ENCODE data around the gene PSMD11. TPM values are rescaled to one million over a fixed set of nuclear protein-coding genes. Genes with fewer than 3 reads are reported as not detected.

PSMD11 gene
- total and polyA plus RNA-seq, 2 of the 8 experiments (the other 6 are each of a cell fraction or from before 2014, with no cell fraction given): 68.4 to 171 TPM

DNA sequence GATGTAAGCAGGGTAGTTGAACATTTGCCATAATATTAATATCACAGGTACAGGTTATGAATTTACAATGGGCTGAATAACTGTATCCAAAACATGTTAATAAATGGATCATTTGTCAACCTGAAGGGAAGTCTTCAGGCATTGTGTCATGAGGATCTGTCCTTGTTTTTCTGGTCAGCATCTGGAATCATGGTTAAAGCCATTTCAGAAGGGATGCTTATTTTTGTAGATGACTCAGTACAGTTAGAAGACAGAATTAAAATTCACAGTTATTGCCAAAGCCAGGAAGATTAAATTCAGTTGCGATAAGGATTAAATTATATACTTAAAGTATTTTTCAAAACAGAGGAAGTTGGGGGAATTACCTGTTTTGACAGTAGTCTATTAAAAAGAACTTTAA lies 8.0 kb downstream of the PSMD11 start:
- Histone ChIP-seq H3K9ac (replicated peaks in 1 of 4; ENCODE audit: extremely low read depth in 1 of 4, low read depth in 3 of 4, low read length in 3 of 4) (no peak overlapping the region), H3K56ac (replicated peaks; ENCODE audit: insufficient read length, low read depth, low read length) (no peak overlapping the region), H3K27me3 (replicated peaks in 1 of 4; ENCODE audit: control insufficient read depth in 3 of 4, extremely low read depth in 1 of 4, insufficient read depth in 3 of 4, low read length in 3 of 4) (no peaks in the 10 kb centered on the region), H3K4me2 (ENCODE audit: insufficient read depth in 1 of 2, low read depth in 2 of 2, low read length in 2 of 2) (no peak overlapping the region), H4K91ac (replicated peaks; ENCODE audit: insufficient read length, low read length) (no peak overlapping the region), H2BK5ac (ENCODE audit: low read depth, low read length) (no peak overlapping the region), H3K9me3 (ENCODE audit: insufficient read depth in 2 of 2, low read depth in 1 of 2, low read length in 1 of 2) (no peaks in the 10 kb centered on the region), H3K14ac (ENCODE audit: insufficient read length) (no peak overlapping the region), H4K20me1 (replicated peaks in 1 of 2; ENCODE audit: control insufficient read depth in 1 of 2, insufficient read depth in 2 of 2, low read length in 2 of 2) (peaks cover 0 to 1% of the 10 kb centered on the region in 2 experiments), H3K4ac (replicated peaks; ENCODE audit: insufficient read length, low read depth, low read length) (no peak overlapping the region), H3K4me1 (replicated peaks in 1 of 4; ENCODE audit: control insufficient read depth in 3 of 4, insufficient read depth in 4 of 4, low read length in 3 of 4) (no peaks in the 10 kb centered on the region), H3K79me2 (ENCODE audit: control insufficient read depth in 1 of 2, insufficient read depth in 2 of 2, low read length in 2 of 2) (peaks cover 0 to 77% of the 10 kb centered on the region in 2 experiments; a peak in 2 of 4 replicates), H3K18ac (ENCODE audit: extremely low read depth, low read length) (no peak overlapping the region), H2BK20ac (ENCODE audit: low read length) (no peak overlapping the region), H4K8ac (ENCODE audit: extremely low read depth, insufficient read depth, low read length) (no peak overlapping the region), H4K5ac (ENCODE audit: insufficient read length, low read depth, low read length) (no peak overlapping the region), H3K79me1 (ENCODE audit: low read depth, low read length) (no peaks in the 10 kb centered on the region), H2BK120ac (replicated peaks; ENCODE audit: low read depth, low read length) (no peak overlapping the region), H3K4me3 (ENCODE audit: extremely low read depth in 1 of 4, insufficient read depth in 2 of 4, low read depth in 3 of 4, low read length in 4 of 4) (no peak overlapping the region), H2AK5ac (ENCODE audit: low read depth, low read length) (no peak overlapping the region), H3K36me3 (ENCODE audit: control insufficient read depth in 2 of 4, insufficient read depth in 4 of 4, low read length in 3 of 4) (peaks cover 8 to 76% (median 52%) of the 10 kb centered on the region in 4 experiments; a peak in 7 of 8 replicates), H2AFZ (ENCODE audit: low read length) (no peak overlapping the region), H2BK12ac (ENCODE audit: low read depth, low read length) (no peak overlapping the region), H2BK15ac (ENCODE audit: low read length) (no peak overlapping the region), H3K23ac (ENCODE audit: insufficient read length) (no peak overlapping the region), H3K23me2 (ENCODE audit: low read depth, low read length) (no peaks in the 10 kb centered on the region), H3K27ac (ENCODE audit: low read depth, low read length) (no peak overlapping the region)
- CTCF ChIA-PET (ENCODE audit: partially characterized antibody): interaction anchor here (1.2 to 2.9 kb wide), 2 partner anchors 9 to 12 kb away, joined by 5 to 11 read pairs; no protein-coding TSS in a partner anchor
- WGBS, 2 experiments (ENCODE audit: extremely low coverage in 1 of 2, insufficient coverage in 1 of 2, insufficient read length in 1 of 2, insufficient replicate concordance in 2 of 2, low coverage in 1 of 2, low lambda C conversion rate in 2 of 2, missing lambda C conversion rate in 1 of 2): 95% methylated on average over 1 of the region's 1 CpG; no CpG with 5 or more reads in 1 of the 2 experiments
- TF ChIP-seq CBX8 (IDR thresholded peaks at IDR 0.05; ENCODE audit: borderline replicate concordance, low read depth, low read length): no peak
- no peak for TF ChIP-seq FOSL1 (IDR thresholded peaks at IDR 0.05; ENCODE audit: insufficient read depth, low read depth, low read length)
- TF ChIP-seq EP300 (IDR thresholded peaks at IDR 0.05; ENCODE audit: borderline replicate concordance in 1 of 2, low read depth in 2 of 2, low read length in 2 of 2): no peak
- TF ChIP-seq HDAC2 (IDR thresholded peaks at IDR 0.05; ENCODE audit: borderline replicate concordance in 1 of 2, low read depth in 2 of 2, low read length in 2 of 2): no peak
- no peak for TF ChIP-seq SP2 (IDR thresholded peaks at IDR 0.05; ENCODE audit: low read length)
- TF ChIP-seq ZNF274 (IDR thresholded peaks at IDR 0.05; ENCODE audit: borderline replicate concordance, extremely low read depth, low read length): no peak
- TF ChIP-seq EZH2 (IDR thresholded peaks at IDR 0.05; ENCODE audit: low read depth, low read length, severe bottlenecking): no peak
- TF ChIP-seq, protein P1, sequence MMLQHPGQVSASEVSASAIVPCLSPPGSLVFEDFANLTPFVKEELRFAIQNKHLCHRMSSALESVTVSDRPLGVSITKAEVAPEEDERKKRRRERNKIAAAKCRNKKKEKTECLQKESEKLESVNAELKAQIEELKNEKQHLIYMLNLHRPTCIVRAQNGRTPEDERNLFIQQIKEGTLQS (IDR thresholded peaks at IDR 0.05; ENCODE audit: insufficient read depth, low read depth, low read length): no peak
- no peak for TF ChIP-seq SUZ12 (IDR thresholded peaks at IDR 0.05; ENCODE audit: low read length)
- TF ChIP-seq RXRA (IDR thresholded peaks at IDR 0.05; ENCODE audit: insufficient read depth, low read depth, low read length): no peak
- DNase-seq (ENCODE audit: low read depth in 1 of 2, low spot score in 2 of 2) (no peak), FAIRE-seq (no peak)
- POLR2A ChIA-PET (ENCODE audit: partially characterized antibody): no interaction called here
